GM12891 (cell line): ENCODE data around the gene E2F1.

Experiments
- POLR2A ChIP-seq: IDR thresholded peaks from 2 replicates; pipeline ENCODE4 v1.6.1; 2011; ENCODE audit warnings: low read depth, low read length, control low read depth
- POLR2AphosphoS5 ChIP-seq: IDR thresholded peaks from 2 replicates; pipeline ENCODE4 v1.6.1; 2011; ENCODE audit warnings: low read depth, low read length, control low read depth

GRCh38 chr20:33672426-33673113, 13.6 kb downstream of the E2F1 start:
- TF ChIP-seq POLR2A (no peak), POLR2AphosphoS5 (no peak)
